Amniotic epithelial cell (primary cell): ENCODE results near the gene SNX32.

Source experiments
- DNase-seq: peaks from one replicate; pipeline ENCODE4 v3.0.0-alpha.2; 2010; ENCODE audit warnings: low read depth

Gene SNX32

GRCh38 chr11:65833297-65834030 lies at the start of gene SNX32:
TSS of gene SNX32 (plus strand) at chr11:65833963. CDS start at chr11:65834066, 103 bp downstream.
- peak; percentile 87 for DNase-seq

GRCh38 chr11:65785319-65786007 lies 48.3 kb upstream of the SNX32 start:
- no peak for DNase-seq

- DNase-seq = no peak
These were observed 47.6 kb upstream of the SNX32 start for GRCh38 chr11:65786008-65786785.

GRCh38 chr11:65786786-65787636 lies 46.8 kb upstream of the SNX32 start, which contains the start of gene OVOL1:
TSS of gene OVOL1 (plus strand) at chr11:65787063. CDS start at chr11:65787374, 311 bp downstream.
- DNase-seq = no peak

GRCh38 chr11:65787649-65788622 lies 45.8 kb upstream of the SNX32 start:
- DNase-seq = no peak

- DNase-seq = no peak
These were observed 44.9 kb upstream of the SNX32 start for GRCh38 chr11:65788821-65789220.

- DNase-seq = no peak
These were observed 44.3 kb upstream of the SNX32 start for GRCh38 chr11:65789230-65790103.

- DNase-seq = no peak
These were observed 43.5 kb upstream of the SNX32 start for GRCh38 chr11:65790104-65790901.

- no peak for DNase-seq
These were observed 42.7 kb upstream of the SNX32 start for GRCh38 chr11:65790902-65791650.

- DNase-seq = no peak
These were observed 42.0 kb upstream of the SNX32 start for GRCh38 chr11:65791719-65792213.

GRCh38 chr11:65792456-65792855 lies 41.3 kb upstream of the SNX32 start:
- DNase-seq = no peak

- no peak for DNase-seq
These were observed 40.6 kb upstream of the SNX32 start for GRCh38 chr11:65793144-65793581.

- DNase-seq = no peak
These were observed 40.0 kb upstream of the SNX32 start for GRCh38 chr11:65793625-65794400.

GRCh38 chr11:65794570-65795510 lies 38.9 kb upstream of the SNX32 start:
- no peak for DNase-seq

- DNase-seq = no peak
These were observed 36.8 kb upstream of the SNX32 start for GRCh38 chr11:65796726-65797601.
